Measurements from ENCODE around the gene PGD.
"Not testable (repeated sequence)": the region's sequence is repeated elsewhere in the genome, so short reads cannot be mapped to it uniquely, and the experiment has no call there.

PGD gene

GRCh38 chr1:10374442-10374860 lies 24.4 kb upstream of the PGD start:
- in situ Hi-C loops (cut with HindIII; ENCODE audit: low sequenced_read_pairs), result no loop called here
- TF ChIP-seq, protein P1, sequence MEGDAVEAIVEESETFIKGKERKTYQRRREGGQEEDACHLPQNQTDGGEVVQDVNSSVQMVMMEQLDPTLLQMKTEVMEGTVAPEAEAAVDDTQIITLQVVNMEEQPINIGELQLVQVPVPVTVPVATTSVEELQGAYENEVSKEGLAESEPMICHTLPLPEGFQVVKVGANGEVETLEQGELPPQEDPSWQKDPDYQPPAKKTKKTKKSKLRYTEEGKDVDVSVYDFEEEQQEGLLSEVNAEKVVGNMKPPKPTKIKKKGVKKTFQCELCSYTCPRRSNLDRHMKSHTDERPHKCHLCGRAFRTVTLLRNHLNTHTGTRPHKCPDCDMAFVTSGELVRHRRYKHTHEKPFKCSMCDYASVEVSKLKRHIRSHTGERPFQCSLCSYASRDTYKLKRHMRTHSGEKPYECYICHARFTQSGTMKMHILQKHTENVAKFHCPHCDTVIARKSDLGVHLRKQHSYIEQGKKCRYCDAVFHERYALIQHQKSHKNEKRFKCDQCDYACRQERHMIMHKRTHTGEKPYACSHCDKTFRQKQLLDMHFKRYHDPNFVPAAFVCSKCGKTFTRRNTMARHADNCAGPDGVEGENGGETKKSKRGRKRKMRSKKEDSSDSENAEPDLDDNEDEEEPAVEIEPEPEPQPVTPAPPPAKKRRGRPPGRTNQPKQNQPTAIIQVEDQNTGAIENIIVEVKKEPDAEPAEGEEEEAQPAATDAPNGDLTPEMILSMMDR (IDR thresholded peaks at IDR 0.05; ENCODE audit: low read depth, low read length, missing control alignments), result no peak
- H3K4me3 ChIP-seq (ENCODE audit: low read depth, low read length), result no peak overlapping the region
- no peak for DNase-seq (ENCODE audit: low read depth)

GRCh38 chr1:10377365-10378029 lies 21.4 kb upstream of the PGD start:
- H3K4me3 ChIP-seq (ENCODE audit: low read depth, low read length); in situ Hi-C loops (cut with HindIII; ENCODE audit: low sequenced_read_pairs): not testable (repeated sequence)
- TF ChIP-seq, protein P1 (IDR thresholded peaks at IDR 0.05; ENCODE audit: low read depth, low read length, missing control alignments), result peak; percentile 77
- peak; percentile 94 for DNase-seq (ENCODE audit: low read depth)

GRCh38 chr1:10378081-10378841 lies 20.6 kb upstream of the PGD start:
- peak; percentile 43 for DNase-seq (ENCODE audit: low read depth)
- in situ Hi-C loops (cut with HindIII; ENCODE audit: low sequenced_read_pairs), result no loop called here
- TF ChIP-seq, protein P1 (IDR thresholded peaks at IDR 0.05; ENCODE audit: low read depth, low read length, missing control alignments), result no peak
- no peak overlapping the region for H3K4me3 ChIP-seq (ENCODE audit: low read depth, low read length)

GRCh38 chr1:10379101-10379620 lies 19.7 kb upstream of the PGD start:
- TF ChIP-seq, protein P1 (IDR thresholded peaks at IDR 0.05; ENCODE audit: low read depth, low read length, missing control alignments), result no peak
- H3K4me3 ChIP-seq (ENCODE audit: low read depth, low read length), result no peak overlapping the region
- in situ Hi-C loops (cut with HindIII; ENCODE audit: low sequenced_read_pairs), result no loop called here
- no peak for DNase-seq (ENCODE audit: low read depth)

DNA sequence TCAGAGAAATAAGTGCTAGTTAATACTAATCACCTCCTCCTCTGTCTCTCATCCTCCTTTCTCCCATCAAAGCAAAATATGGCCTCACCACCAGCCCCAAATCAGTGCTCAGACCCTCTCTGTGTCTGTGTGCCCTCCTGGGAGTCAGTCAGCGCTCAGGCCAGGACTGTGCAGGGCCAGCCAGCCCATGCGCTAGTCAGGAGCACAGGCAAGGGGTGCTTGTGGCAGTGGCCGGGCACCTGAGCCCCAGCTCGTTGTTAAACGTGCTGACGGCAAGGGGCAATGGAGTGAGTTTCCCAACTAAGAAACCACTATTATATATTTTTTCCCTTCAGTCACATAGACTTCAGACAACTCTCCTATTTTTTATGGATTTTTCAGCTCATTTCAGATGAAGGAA lies 19.2 kb upstream of the PGD start:
- TF ChIP-seq, protein P1 (IDR thresholded peaks at IDR 0.05; ENCODE audit: low read depth, low read length, missing control alignments), result no peak
- in situ Hi-C loops (cut with HindIII; ENCODE audit: low sequenced_read_pairs), result no loop called here

DNA sequence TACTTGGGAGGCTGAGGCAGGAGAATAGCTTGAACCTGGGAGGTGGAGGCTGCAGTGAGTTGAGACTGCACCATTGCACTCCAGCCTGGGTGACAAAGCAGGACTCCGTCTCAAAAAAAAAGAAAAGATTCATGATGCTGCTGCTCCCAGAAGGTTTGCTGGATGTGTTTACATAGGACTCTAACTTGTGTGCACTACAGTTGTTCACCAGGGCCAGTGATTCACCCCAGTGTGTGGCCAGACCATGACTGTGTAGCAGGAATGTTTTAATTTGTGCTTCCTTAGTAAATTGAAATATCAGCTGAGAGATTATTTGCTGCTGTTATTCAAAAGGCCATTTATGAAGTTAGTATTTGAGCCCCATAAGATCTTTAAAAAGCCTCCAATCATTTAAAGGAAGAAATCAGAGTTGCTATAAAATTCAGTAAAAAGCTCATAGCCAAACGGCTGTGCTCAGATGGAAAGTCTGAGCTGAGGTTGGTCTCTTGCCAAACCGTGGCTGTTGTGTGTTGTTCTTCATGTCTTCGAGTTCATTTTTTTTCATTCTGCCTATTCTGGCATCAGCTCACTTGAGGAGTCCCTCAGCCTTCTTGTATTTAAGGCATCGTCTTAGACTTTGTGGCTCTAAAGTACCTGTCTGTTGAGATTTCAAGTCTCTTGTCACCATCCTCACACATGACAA lies 18.1 kb upstream of the PGD start:
- no peak overlapping the region for H3K4me3 ChIP-seq (ENCODE audit: low read depth, low read length)
- in situ Hi-C loops (cut with HindIII; ENCODE audit: low sequenced_read_pairs), result no loop called here
- peak; percentile 76 for DNase-seq (ENCODE audit: low read depth)
- TF ChIP-seq, protein P1 (IDR thresholded peaks at IDR 0.05; ENCODE audit: low read depth, low read length, missing control alignments), result no peak

More for the DNA sequence above, 19.2 kb upstream of the PGD start:
- H3K4me3 ChIP-seq (ENCODE audit: low read depth, low read length), result no peak overlapping the region
- no peak for DNase-seq (ENCODE audit: low read depth)
